Memory B cell (primary cell): Measurements from ENCODE around the gene COL19A1.
"Not testable (repeated sequence)": the region's sequence is repeated elsewhere in the genome, so short reads cannot be mapped to it uniquely, and the experiment has no call there.

Experiments
- ATAC-seq: fragments of 150-1000 bp; cut with Tn5 transposase; 2 replicates; pipeline ENCODE4 v1.10.0; 2021; ENCODE audit warnings: low read depth, mild to moderate bottlenecking, moderate library complexity
- DNase-seq, 2 donors: peaks; one replicate each; pipeline ENCODE4 v3.0.0; 2022; ENCODE audit warnings: low spot score in 2 of 2
- H3K27ac Mint-ChIP-seq: one replicate; pipeline ENCODE4 v1.8.0; 2022; ENCODE audit warnings: mild to moderate bottlenecking, moderate library complexity, mixed read lengths
- H3K27me3 Mint-ChIP-seq: one replicate; pipeline ENCODE4 v1.8.0; 2022; ENCODE audit warnings: mixed read lengths
- H3K36me3 Mint-ChIP-seq: one replicate; pipeline ENCODE4 v1.8.0; 2022; ENCODE audit warnings: mild to moderate bottlenecking, mixed read lengths
- H3K4me1 Mint-ChIP-seq: one replicate; pipeline ENCODE4 v1.8.0; 2022; ENCODE audit warnings: mixed read lengths
- H3K4me3 Mint-ChIP-seq: one replicate; pipeline ENCODE4 v1.8.0; 2022; ENCODE audit warnings: mild to moderate bottlenecking, moderate library complexity, mixed read lengths
- H3K9me3 Mint-ChIP-seq: one replicate; pipeline ENCODE4 v1.8.0; 2022; ENCODE audit warnings: mixed read lengths

COL19A1 gene

DNA sequence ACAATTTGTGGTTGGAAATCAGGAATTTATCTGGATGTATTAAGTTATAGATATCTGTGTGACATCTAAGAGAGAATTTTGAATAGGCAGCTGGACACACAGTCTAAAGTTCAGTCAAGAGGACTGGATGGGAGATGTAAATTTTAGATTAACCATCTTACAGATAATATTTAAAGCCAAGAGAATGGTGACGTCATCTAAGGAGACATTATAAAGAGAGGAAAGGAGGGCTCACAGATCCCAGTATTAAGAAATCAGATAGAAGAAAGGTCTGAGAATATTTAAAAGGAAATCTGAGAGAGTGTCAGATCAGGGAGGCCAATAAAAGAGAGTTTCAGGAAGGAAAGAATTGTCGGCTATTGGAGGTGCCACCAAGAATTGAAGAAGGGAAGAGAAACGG lies 9.4 kb downstream of the COL19A1 start:
- H3K9me3 Mint-ChIP-seq = no peaks in the 10 kb centered on the region
- no peak overlapping the region for H3K4me3 Mint-ChIP-seq
- ATAC-seq = no peak
- DNase-seq = no peak
- H3K27me3 Mint-ChIP-seq = no peaks in the 10 kb centered on the region
- H3K36me3 Mint-ChIP-seq = peaks cover 17% of the 10 kb centered on the region
- H3K27ac Mint-ChIP-seq = peak overlapping the region; percentile 5
- H3K4me1 Mint-ChIP-seq = peaks cover 24% of the 10 kb centered on the region

DNA sequence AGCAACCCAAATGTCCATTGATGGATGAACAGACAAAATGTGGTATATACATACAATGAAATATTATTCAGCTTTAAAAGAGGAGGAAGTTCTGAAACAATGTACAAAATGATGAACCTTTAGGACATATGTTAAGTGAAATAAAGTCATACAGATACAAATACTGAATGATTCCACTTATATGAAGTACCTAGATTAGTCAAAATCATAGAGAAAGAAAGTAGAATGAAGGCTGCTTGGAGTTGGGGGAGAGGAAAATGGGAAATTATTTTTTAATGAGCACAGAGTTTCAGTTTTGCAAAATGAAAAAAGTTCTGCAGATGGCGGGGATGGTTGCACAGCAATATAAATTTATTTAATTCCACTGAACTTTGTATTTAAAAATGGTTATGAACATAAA lies 12.4 kb downstream of the COL19A1 start:
- Mint-ChIP-seq H3K36me3 (peaks cover 13% of the 10 kb centered on the region), H3K9me3 (no peaks in the 10 kb centered on the region), H3K4me1 (peaks cover 30% of the 10 kb centered on the region), H3K4me3 (peak overlapping the region; percentile 60), H3K27me3 (no peaks in the 10 kb centered on the region), H3K27ac (peak overlapping the region; percentile 82)
- DNase-seq (no peak), ATAC-seq (no peak)

DNA sequence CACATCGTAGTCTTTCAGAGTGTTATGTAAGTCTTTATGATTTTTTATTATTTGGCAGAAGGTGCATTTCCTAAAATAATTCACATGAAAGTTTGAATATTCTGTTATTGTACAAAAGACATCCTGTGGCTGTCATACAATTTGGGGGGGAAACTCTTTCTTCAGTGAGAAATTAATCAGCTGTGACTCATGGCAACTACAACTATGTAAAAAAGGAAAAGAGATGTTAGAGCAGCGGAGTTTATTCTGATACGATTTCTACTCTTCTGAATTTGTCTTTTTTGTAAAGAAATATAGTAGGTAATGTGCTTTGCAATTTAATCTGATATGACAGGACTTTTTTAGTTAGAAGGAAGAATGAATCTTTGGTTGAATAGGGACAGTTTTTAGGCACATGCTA lies 14.2 kb downstream of the COL19A1 start:
- no peaks in the 10 kb centered on the region for H3K9me3 Mint-ChIP-seq
- peak overlapping the region; percentile 75 for H3K4me3 Mint-ChIP-seq
- peaks cover 34% of the 10 kb centered on the region for H3K4me1 Mint-ChIP-seq
- H3K27ac Mint-ChIP-seq = peak overlapping the region; percentile 99
- no peaks in the 10 kb centered on the region for H3K27me3 Mint-ChIP-seq
- H3K36me3 Mint-ChIP-seq = peaks cover 11% of the 10 kb centered on the region
- ATAC-seq (peak; percentile 30), DNase-seq (peak in 1 of 2 donors; percentile 26)

DNA sequence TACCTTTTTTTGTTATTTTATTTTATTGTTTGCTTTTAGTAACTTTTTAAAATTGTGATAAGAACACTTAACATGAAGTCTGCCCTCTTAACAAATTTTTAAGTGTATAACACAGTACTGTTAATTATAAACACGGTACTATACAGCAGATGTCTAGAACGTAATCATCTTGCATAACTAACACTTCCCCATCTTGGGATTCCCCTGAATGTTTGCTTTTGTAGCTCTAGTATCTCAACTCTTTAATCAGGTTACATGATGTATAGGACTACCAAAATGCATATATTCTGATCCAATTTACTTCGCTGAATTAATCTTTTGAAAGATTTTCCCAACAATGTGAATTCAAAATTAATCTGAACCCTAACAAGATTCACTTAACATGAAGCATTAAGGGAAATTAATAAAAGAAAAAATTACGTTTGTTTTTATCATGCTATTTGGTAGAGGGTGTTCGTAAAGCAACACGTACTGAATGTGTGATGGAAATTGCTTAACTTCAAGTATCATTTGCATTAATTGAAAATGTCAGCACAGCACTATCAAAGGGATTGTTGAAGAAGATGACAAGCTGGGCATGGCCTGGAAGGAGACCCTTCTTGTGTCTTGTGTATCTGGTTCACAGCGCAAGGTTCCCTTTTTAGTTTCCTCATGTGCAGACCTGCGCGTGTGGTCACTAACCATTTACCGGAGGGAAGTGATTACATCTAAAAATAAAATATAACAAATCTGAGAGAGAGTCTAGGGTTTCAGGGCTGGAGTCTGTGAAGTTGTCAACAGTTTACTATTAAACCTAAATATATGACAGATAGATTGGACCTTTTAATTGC lies 15.2 kb downstream of the COL19A1 start:
- H3K36me3 Mint-ChIP-seq = peaks cover 10% of the 10 kb centered on the region
- H3K27ac Mint-ChIP-seq = peak overlapping the region; percentile 99
- peak; percentile 49 to 67 for DNase-seq
- peaks cover 36% of the 10 kb centered on the region for H3K4me1 Mint-ChIP-seq
- H3K27me3 Mint-ChIP-seq = no peaks in the 10 kb centered on the region
- peak overlapping the region; percentile 75 for H3K4me3 Mint-ChIP-seq
- peak; percentile 86 for ATAC-seq
- peaks cover 2% of the 10 kb centered on the region for H3K9me3 Mint-ChIP-seq

DNA sequence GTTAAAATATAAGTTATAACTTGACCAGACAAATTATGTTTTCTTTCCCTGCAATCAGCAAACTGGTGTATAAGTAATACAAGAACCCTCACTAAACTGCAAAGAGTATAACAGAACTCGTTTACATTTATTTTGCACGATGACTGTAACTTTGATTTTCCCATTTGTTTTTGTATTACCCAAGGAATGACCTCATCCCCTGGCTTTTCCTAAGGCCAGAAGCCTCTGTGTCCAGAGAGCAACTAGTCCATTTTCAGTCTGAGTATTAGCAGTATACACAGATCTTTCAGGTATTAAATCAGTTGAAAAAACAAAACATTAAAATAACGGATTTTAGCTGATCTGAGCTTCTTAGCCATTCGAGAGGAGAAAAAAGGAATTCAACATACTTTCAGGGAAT lies 17.2 kb downstream of the COL19A1 start:
- Mint-ChIP-seq H3K27ac (peak overlapping the region; percentile 84), H3K36me3 (peaks cover 14% of the 10 kb centered on the region), H3K4me1 (peaks cover 46% of the 10 kb centered on the region), H3K4me3 (no peak overlapping the region), H3K27me3 (no peaks in the 10 kb centered on the region), H3K9me3 (peaks cover 2% of the 10 kb centered on the region)
- ATAC-seq (no peak), DNase-seq (no peak)

DNA sequence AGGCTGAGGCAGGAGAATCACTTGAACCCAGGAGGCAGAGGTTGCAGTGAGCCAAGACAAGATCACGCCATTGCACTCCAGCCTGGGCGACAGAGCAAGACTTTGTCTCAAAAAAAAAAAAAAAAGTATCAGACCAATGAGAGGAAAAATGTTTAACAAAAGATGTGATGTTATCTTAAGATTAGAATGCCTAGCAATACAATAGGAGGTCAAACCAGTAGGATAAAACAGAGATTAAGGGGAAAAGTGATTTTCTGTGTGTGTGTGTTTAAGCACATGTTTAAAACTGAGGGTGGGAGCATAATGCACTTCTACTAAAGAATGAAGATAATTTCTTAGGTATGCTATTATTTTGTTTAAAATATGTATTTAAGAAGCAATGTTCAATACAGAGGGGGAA lies 17.9 kb downstream of the COL19A1 start:
- no peak for ATAC-seq
- Mint-ChIP-seq H3K4me1 (peaks cover 44% of the 10 kb centered on the region), H3K27ac (peak overlapping the region; percentile 84), H3K9me3 (peaks cover 2% of the 10 kb centered on the region), H3K27me3 (no peaks in the 10 kb centered on the region), H3K4me3 (no peak overlapping the region), H3K36me3 (peaks cover 12% of the 10 kb centered on the region)
- DNase-seq = no peak

DNA sequence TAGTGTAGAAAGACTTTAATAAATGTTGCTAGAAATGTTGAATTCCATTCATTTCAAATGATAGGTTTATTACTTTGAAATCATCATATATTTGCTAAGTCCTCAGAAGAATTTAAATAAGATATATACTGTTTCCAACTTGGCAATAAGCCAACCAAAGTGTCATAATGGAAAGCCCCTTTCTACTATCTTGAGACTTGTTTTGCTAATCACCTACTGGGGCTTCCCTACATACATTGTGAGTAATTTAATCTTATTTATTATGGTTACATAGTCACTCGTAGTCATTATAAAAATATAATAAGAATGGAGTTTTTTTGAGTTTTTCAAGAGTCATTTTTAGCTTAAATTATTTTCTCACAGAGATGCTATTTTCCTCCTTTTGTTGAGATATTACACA lies 20.7 kb downstream of the COL19A1 start:
- peak in 1 of 2 donors; percentile 34 for DNase-seq
- peak; percentile 94 for ATAC-seq
- no peak overlapping the region for H3K4me3 Mint-ChIP-seq
- H3K4me1 Mint-ChIP-seq = peaks cover 43% of the 10 kb centered on the region
- peak overlapping the region; percentile 88 for H3K27ac Mint-ChIP-seq
- H3K36me3 Mint-ChIP-seq = peaks cover 22% of the 10 kb centered on the region
- H3K9me3 Mint-ChIP-seq = peaks cover 5% of the 10 kb centered on the region
- no peaks in the 10 kb centered on the region for H3K27me3 Mint-ChIP-seq

DNA sequence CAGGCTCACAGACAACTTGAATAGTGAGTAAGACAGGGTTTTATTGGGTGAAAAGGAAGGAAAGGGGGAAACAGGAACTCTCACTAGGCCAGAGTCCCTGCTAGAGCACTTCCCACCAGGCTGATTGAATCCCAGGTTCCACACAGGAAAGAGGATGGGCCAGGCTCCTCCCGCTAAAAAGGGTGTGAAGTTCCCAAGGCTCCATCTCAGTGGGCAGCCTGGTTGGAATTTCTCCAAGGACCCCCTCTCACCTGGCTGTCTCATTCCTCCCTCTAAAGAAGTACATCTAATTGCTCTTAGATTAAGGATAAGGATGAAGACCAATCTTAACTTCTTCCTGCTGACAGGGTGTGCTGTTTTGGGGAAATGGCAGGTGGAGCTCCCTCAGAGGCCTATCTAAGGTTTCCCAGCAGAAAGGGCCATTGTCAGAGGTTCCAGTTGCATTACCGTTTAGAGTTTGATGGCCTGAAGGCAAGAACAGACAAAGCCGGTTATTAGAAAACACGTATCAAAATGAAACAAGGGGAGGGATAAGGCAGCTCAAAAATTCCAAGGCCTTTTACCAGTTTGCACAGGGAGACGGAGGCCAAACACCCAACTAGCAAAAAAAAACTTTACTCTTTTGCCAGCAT lies 21.5 kb downstream of the COL19A1 start:
- Mint-ChIP-seq H3K4me1 (peaks cover 42% of the 10 kb centered on the region), H3K27ac (peak overlapping the region; percentile 88), H3K9me3 (peaks cover 5% of the 10 kb centered on the region), H3K36me3 (peaks cover 22% of the 10 kb centered on the region), H3K27me3 (no peaks in the 10 kb centered on the region), H3K4me3 (no peak overlapping the region)
- DNase-seq = no peak
- no peak for ATAC-seq

DNA sequence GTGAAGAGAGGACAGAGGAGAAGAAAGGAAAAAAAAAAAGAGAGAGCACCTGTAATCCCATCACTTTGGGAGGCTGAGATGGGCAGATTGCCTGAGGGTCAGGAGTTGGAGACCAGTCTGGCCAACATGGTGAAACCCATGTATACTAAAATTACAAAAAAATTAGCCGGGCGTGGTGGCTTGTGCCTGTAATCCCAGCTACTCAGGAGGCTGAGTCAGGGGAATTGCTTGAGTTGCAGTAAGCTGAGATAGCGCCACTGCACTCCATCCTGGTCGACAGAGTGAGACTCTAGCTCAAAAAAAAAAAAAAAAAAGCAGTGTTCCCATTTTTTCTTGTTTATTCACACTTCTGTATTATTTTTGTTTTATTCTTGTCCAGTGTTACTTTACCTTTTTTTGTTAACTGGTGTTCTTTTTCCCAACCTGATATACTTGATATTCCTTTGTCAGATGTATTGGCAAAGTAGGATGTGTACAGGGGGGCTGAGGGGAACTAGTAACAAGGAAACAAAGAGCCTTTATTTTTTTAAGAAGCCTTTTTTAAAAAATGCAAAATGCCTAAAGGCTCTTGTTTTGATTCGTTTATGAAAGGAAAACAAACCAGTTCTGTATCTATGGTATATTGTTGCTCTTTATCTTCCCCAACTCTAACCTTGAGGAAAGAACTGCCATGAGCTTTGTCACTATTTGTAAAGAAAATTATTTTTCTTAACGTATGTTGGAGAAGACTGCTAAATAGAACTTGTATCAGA lies 22.3 kb downstream of the COL19A1 start:
- ATAC-seq (no peak), DNase-seq (no peak)
- Mint-ChIP-seq H3K4me1 (peaks cover 36% of the 10 kb centered on the region), H3K27ac (peak overlapping the region; percentile 88), H3K9me3 (peaks cover 5% of the 10 kb centered on the region), H3K27me3 (no peaks in the 10 kb centered on the region), H3K4me3 (no peak overlapping the region), H3K36me3 (peaks cover 20% of the 10 kb centered on the region)

DNA sequence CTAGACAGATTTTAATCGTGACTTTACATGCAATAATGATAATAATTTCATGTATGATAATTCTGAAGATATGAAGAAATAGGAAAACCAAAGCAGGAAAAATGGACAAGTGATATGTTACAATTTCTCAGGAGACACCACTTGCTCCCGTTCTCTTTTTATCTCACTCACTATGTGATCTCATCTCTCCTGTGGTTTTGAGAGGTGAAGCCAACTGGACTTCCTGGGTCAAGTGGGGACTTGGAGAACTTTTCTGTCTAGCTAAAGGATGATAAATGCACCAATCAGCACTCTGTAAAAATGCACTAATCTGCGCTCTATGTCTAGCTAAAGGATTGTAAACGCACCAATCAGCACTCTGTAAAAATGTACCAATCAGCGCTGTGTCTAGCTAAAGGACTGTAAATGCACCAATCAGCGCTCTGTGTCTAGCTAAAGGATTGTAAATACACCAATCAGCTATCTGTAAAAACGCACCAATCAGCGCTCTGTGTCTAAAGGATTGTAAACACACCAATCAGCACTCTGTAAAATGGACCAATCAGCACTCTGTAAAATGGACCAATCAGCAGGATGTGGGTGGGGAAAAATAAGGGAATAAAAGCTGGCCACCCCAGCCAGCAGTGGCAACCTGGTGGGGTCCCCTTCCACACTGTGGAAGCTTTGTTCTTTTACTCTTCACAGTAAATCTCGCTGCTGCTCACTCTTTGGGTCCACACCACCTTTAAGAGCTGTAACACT lies 23.0 kb downstream of the COL19A1 start:
- H3K9me3 Mint-ChIP-seq, H3K4me3 Mint-ChIP-seq, DNase-seq, H3K27me3 Mint-ChIP-seq, ATAC-seq: not testable (repeated sequence)
- peak overlapping the region; percentile 88 for H3K27ac Mint-ChIP-seq
- peaks cover 18% of the 10 kb centered on the region for H3K36me3 Mint-ChIP-seq
- peaks cover 31% of the 10 kb centered on the region for H3K4me1 Mint-ChIP-seq

DNA sequence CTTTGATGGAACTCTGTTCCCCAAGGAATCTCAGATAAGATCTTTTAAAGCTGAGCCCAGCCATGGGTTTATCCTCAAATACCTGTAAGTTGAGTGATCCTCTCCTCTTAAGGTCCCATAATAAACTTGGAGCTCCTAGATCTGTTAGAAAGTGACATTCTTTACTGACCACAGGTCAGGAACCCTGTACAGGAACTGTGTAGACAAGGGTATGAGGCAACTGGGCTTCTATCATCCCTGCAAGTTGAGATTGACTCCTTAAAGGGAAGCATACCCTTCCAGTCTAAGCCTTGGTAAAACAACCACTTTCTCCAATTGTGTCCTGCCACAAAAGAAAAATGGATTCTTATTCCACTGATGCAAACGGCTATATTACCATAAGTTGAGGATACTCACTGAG lies 26.2 kb downstream of the COL19A1 start:
- not testable (repeated sequence) for DNase-seq, ATAC-seq, H3K4me3 Mint-ChIP-seq, H3K27me3 Mint-ChIP-seq, H3K9me3 Mint-ChIP-seq
- H3K36me3 Mint-ChIP-seq = peaks cover 14% of the 10 kb centered on the region
- peak overlapping the region; percentile 14 for H3K27ac Mint-ChIP-seq
- peaks cover 27% of the 10 kb centered on the region for H3K4me1 Mint-ChIP-seq

DNA sequence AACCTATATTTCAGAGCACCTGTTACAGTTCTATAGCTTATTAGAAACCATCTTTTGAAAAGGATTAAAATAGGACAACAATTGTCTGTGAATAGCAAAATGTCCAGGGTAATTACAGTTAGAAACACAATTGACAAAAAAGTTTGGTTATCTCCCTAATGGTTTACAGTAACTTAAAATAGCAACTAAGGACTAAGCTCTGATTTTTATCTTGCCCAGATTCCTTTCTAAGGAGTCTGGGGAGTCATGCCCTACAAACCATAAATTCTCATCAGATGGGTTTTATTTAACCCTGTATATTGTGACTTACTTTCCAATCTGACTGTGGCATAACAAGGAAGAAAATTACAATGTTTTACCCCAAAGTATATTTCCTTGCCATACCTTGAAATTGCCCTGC lies 26.9 kb downstream of the COL19A1 start:
- Mint-ChIP-seq H3K36me3 (peaks cover 11% of the 10 kb centered on the region), H3K27ac (peak overlapping the region; percentile 14), H3K4me1 (peaks cover 20% of the 10 kb centered on the region)
- not testable (repeated sequence) for H3K4me3 Mint-ChIP-seq, ATAC-seq, H3K9me3 Mint-ChIP-seq, DNase-seq, H3K27me3 Mint-ChIP-seq

DNA sequence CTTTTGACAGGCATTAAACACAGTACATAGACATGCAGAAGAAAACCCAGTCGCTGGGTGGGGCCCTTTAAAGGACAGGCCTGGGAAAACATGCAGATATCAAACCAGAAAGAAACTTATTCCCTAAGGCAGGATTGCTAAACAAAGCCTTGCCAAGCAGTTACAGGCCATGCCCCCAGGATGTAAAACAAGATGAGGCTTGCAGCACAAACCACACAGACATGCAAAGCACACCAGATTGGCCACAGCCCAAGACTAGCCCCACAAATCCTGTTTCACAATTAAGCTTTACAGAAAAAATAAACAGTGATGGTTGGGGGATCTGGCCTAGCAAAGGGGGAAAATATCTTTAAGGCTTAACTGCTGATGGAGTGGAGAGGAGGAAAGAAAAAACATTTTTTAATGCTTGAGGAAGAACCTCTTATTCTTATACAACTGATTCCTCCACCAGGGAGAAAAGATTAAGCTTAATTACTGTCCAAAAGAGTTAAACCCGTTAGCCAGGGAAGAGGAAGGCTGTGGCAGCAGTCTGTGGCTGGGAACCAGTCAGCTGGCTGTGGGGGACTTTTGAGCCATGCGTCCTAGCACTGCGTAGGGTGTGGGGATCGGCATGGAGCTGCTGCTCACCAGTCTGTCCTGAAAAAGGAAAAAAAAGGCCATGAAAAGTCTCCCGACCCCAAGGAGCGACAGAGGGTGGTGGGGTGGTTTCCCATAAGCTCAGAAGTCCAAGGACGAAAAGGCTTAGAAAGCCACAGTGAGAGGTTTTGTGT lies 28.4 kb downstream of the COL19A1 start:
- no peak for DNase-seq

More for the DNA sequence above, 28.4 kb downstream of the COL19A1 start:
- no peaks in the 10 kb centered on the region for H3K27me3 Mint-ChIP-seq
- peaks cover 10% of the 10 kb centered on the region for H3K36me3 Mint-ChIP-seq
- ATAC-seq = peak; percentile 65
- H3K4me3 Mint-ChIP-seq = peak overlapping the region; percentile 69
- H3K27ac Mint-ChIP-seq = peak overlapping the region; percentile 91
- H3K9me3 Mint-ChIP-seq = peaks cover 5% of the 10 kb centered on the region
- peaks cover 17% of the 10 kb centered on the region for H3K4me1 Mint-ChIP-seq
